ENCODE measurements around the gene PAEP. TPM values are rescaled to one million over a fixed set of nuclear protein-coding genes. Genes with fewer than 3 reads are reported as not detected.

PAEP gene
- total RNA-seq, 1 experiment from 2014 or later: not detected

GRCh38 chr9:135589596-135590485 lies 28.3 kb downstream of the PAEP start:
- DNase-seq: no peak
- H3K36me3 ChIP-seq (ENCODE audit: control insufficient read depth, insufficient read depth, low read length): no peaks in the 10 kb centered on the region
- H3K27me3 Mint-ChIP-seq (ENCODE audit: insufficient read depth, unreplicated experiment): no peaks in the 10 kb centered on the region
- POLR2A ChIA-PET: no interaction called here
- H3K4me1 ChIP-seq: no peaks in the 10 kb centered on the region
- no peaks in the 10 kb centered on the region for H3K27me3 ChIP-seq (replicated peaks; ENCODE audit: control insufficient read depth, insufficient read depth, low read length)
- CTCF ChIA-PET: no interaction called here
- no peaks in the 10 kb centered on the region for H3K9me3 ChIP-seq
- no peak for TF ChIP-seq CTCF (IDR thresholded peaks at IDR 0.05; ENCODE audit: insufficient read depth in 1 of 2, low read depth in 1 of 2, low read length in 1 of 2, severe bottlenecking in 1 of 2, unreplicated experiment in 1 of 2)
- H3K4me3 ChIP-seq (ENCODE audit: low read depth, low read length): no peak overlapping the region
- no peak overlapping the region for H3K4me3 Mint-ChIP-seq (ENCODE audit: unreplicated experiment)
- no peaks in the 10 kb centered on the region for H3K36me3 Mint-ChIP-seq (ENCODE audit: insufficient read depth, unreplicated experiment)
- no peaks in the 10 kb centered on the region for H3K4me1 Mint-ChIP-seq (ENCODE audit: low read depth, unreplicated experiment)
- H3K27ac Mint-ChIP-seq (ENCODE audit: unreplicated experiment): no peak overlapping the region
- intact Hi-C loops (cut with micrococcal nuclease; ENCODE audit: unreplicated experiment): no loop called here
- no TSS peak for BruUV-seq (replicated peaks)
- no peaks in the 10 kb centered on the region for H3K9me3 Mint-ChIP-seq (ENCODE audit: unreplicated experiment)

GRCh38 chr9:135590486-135591079 lies 29.0 kb downstream of the PAEP start:
- Histone ChIP-seq H3K36me3 (ENCODE audit: control insufficient read depth, insufficient read depth, low read length) (no peaks in the 10 kb centered on the region), H3K27me3 (replicated peaks; ENCODE audit: control insufficient read depth, insufficient read depth, low read length) (no peaks in the 10 kb centered on the region), H3K9me3 (no peaks in the 10 kb centered on the region), H3K4me3 (ENCODE audit: low read depth, low read length) (no peak overlapping the region), H3K4me1 (no peaks in the 10 kb centered on the region)
- CTCF ChIA-PET: no interaction called here
- TF ChIP-seq CTCF (IDR thresholded peaks at IDR 0.05; ENCODE audit: insufficient read depth in 1 of 2, low read depth in 1 of 2, low read length in 1 of 2, severe bottlenecking in 1 of 2, unreplicated experiment in 1 of 2): no peak
- intact Hi-C loops (cut with micrococcal nuclease; ENCODE audit: unreplicated experiment): no loop called here
- H3K27me3 Mint-ChIP-seq (ENCODE audit: insufficient read depth, unreplicated experiment): no peaks in the 10 kb centered on the region
- no peak overlapping the region for H3K27ac Mint-ChIP-seq (ENCODE audit: unreplicated experiment)
- H3K9me3 Mint-ChIP-seq (ENCODE audit: unreplicated experiment): no peaks in the 10 kb centered on the region
- POLR2A ChIA-PET: no interaction called here
- H3K4me1 Mint-ChIP-seq (ENCODE audit: low read depth, unreplicated experiment): no peaks in the 10 kb centered on the region
- BruUV-seq (replicated peaks): no TSS peak
- no peak overlapping the region for H3K4me3 Mint-ChIP-seq (ENCODE audit: unreplicated experiment)
- DNase-seq: no peak
- no peaks in the 10 kb centered on the region for H3K36me3 Mint-ChIP-seq (ENCODE audit: insufficient read depth, unreplicated experiment)

GRCh38 chr9:135591506-135592330 lies 30.2 kb downstream of the PAEP start:
- no peaks in the 10 kb centered on the region for H3K9me3 ChIP-seq
- POLR2A ChIA-PET: no interaction called here
- peaks cover 2% of the 10 kb centered on the region for H3K9me3 Mint-ChIP-seq (ENCODE audit: unreplicated experiment)
- BruUV-seq (replicated peaks): no TSS peak
- TF ChIP-seq CTCF (IDR thresholded peaks at IDR 0.05; ENCODE audit: insufficient read depth in 1 of 2, low read depth in 1 of 2, low read length in 1 of 2, severe bottlenecking in 1 of 2, unreplicated experiment in 1 of 2): no peak
- no peaks in the 10 kb centered on the region for H3K27me3 ChIP-seq (replicated peaks; ENCODE audit: control insufficient read depth, insufficient read depth, low read length)
- DNase-seq: no peak
- no peak overlapping the region for H3K4me3 ChIP-seq (ENCODE audit: low read depth, low read length)
- no peaks in the 10 kb centered on the region for H3K36me3 Mint-ChIP-seq (ENCODE audit: insufficient read depth, unreplicated experiment)
- H3K4me1 Mint-ChIP-seq (ENCODE audit: low read depth, unreplicated experiment): peaks cover 10% of the 10 kb centered on the region
- intact Hi-C loops (cut with micrococcal nuclease; ENCODE audit: unreplicated experiment): no loop called here
- H3K27ac Mint-ChIP-seq (ENCODE audit: unreplicated experiment): no peak overlapping the region
- CTCF ChIA-PET: interaction anchor here (0.7 kb wide), 1 partner anchor 237 kb away, joined by 6 read pairs; no protein-coding TSS in a partner anchor
- H3K4me1 ChIP-seq: peaks cover 9% of the 10 kb centered on the region
- no peaks in the 10 kb centered on the region for H3K27me3 Mint-ChIP-seq (ENCODE audit: insufficient read depth, unreplicated experiment)
- H3K36me3 ChIP-seq (ENCODE audit: control insufficient read depth, insufficient read depth, low read length): no peaks in the 10 kb centered on the region
- H3K4me3 Mint-ChIP-seq (ENCODE audit: unreplicated experiment): no peak overlapping the region

Measured in Caco-2 (cell line).